ENCODE data around the gene FAIM. TPM values are rescaled to one million over a fixed set of nuclear protein-coding genes. Genes with fewer than 3 reads are reported as not detected.

The FAIM gene
- total RNA-seq, 2 experiments from 2014 or later = 6.0 TPM

DNA sequence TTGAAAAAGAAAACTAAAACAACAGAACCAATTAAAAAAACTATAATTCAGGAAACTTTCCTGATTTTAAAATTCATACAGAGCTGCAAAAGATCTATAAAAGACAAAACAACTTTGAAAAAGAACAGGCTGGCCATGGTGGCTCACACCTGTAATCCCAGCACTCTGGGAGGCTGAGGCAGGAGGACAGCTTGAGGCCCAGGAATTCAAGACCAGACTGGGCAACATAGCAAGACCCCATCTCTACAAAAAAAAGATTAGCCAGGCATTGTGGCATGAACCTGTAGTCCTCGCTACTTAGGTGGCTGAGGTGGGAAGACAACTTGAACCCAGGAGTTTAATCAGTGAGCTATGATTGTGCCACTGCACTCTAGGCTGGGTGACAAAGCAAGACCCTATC is 21.2 kb upstream of the FAIM start:
- no peaks in the 10 kb centered on the region for H3K27me3 Mint-ChIP-seq
- CTCF ChIA-PET = interaction anchor here (1.3 to 9.9 kb wide), 2 partner anchors 108 to 333 kb away, joined by 3 to 263 read pairs; no protein-coding TSS in a partner anchor
- DNase-seq (no peak), ATAC-seq (no peak)
- H3K4me1 Mint-ChIP-seq (ENCODE audit: low read depth) = peaks cover 25% of the 10 kb centered on the region
- no peaks in the 10 kb centered on the region for H3K9me3 Mint-ChIP-seq
- POLR2A ChIA-PET = no interaction called here
- intact Hi-C loops (cut with micrococcal nuclease) = no loop called here
- H3K4me3 Mint-ChIP-seq = no peak overlapping the region
- peaks cover 11% of the 10 kb centered on the region for H3K36me3 Mint-ChIP-seq (ENCODE audit: low read depth)
- TF ChIP-seq, protein P1, sequence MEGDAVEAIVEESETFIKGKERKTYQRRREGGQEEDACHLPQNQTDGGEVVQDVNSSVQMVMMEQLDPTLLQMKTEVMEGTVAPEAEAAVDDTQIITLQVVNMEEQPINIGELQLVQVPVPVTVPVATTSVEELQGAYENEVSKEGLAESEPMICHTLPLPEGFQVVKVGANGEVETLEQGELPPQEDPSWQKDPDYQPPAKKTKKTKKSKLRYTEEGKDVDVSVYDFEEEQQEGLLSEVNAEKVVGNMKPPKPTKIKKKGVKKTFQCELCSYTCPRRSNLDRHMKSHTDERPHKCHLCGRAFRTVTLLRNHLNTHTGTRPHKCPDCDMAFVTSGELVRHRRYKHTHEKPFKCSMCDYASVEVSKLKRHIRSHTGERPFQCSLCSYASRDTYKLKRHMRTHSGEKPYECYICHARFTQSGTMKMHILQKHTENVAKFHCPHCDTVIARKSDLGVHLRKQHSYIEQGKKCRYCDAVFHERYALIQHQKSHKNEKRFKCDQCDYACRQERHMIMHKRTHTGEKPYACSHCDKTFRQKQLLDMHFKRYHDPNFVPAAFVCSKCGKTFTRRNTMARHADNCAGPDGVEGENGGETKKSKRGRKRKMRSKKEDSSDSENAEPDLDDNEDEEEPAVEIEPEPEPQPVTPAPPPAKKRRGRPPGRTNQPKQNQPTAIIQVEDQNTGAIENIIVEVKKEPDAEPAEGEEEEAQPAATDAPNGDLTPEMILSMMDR (IDR thresholded peaks at IDR 0.05) = no peak
- no peak overlapping the region for H3K27ac Mint-ChIP-seq

DNA sequence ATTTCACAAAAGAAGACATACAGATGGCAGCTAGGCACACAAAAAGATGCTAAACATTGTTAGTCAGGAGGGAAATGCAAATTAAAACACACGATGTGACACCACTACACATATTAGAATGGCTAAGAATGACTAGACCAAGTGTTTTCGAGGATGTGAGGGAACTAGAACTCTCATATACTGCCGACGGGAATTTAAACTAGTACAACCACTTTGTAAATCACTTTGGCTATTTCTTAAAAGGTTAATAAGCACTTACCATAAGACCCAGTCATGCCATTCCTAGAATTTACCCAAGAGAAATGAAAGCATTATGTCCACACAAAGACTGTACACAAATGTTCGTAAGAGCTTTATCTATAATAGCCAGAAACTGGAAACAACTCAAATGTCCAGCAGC is 20.1 kb upstream of the FAIM start:
- Mint-ChIP-seq H3K9me3 (no peaks in the 10 kb centered on the region), H3K27ac (no peak overlapping the region), H3K4me1 (ENCODE audit: low read depth) (peaks cover 18% of the 10 kb centered on the region), H3K4me3 (no peak overlapping the region), H3K36me3 (ENCODE audit: low read depth) (peaks cover 11% of the 10 kb centered on the region), H3K27me3 (no peaks in the 10 kb centered on the region)
- CTCF ChIA-PET = interaction anchor here (0.8 to 9.9 kb wide), 3 partner anchors 8 to 348 kb away, joined by 3 to 263 read pairs (median 5); no protein-coding TSS in a partner anchor
- TF ChIP-seq, protein P1 (IDR thresholded peaks at IDR 0.05) = no peak
- intact Hi-C loops (cut with micrococcal nuclease) = no loop called here
- POLR2A ChIA-PET = no interaction called here
- ATAC-seq (no peak), DNase-seq (no peak)

DNA sequence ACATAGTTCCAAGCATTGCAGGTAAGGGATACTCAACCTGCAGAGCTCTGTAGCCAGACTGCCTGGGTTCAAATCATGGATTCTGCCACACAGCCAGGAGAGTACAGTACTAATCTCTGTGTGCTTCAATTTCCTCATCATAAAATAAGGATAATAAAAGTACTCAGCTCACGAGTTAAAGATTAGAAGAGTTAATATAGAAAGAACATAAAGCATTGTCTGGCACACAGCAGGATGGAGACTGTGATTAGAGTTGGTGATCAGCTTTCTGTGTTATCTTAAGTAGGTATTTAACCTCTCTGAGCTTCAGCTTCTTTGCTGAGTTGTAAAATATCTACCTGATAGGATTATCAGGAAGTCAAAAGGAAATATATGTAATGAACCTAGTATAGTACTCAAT is 17.2 kb upstream of the FAIM start:
- intact Hi-C loops (cut with micrococcal nuclease) = loop anchor here (5.0 to 10.0 kb wide), 2 partner anchors 103 to 114 kb away; no protein-coding TSS in a partner anchor
- Mint-ChIP-seq H3K27ac (no peak overlapping the region), H3K9me3 (no peaks in the 10 kb centered on the region), H3K36me3 (ENCODE audit: low read depth) (peaks cover 6% of the 10 kb centered on the region), H3K4me3 (no peak overlapping the region), H3K27me3 (no peaks in the 10 kb centered on the region), H3K4me1 (ENCODE audit: low read depth) (peaks cover 4% of the 10 kb centered on the region)
- TF ChIP-seq, protein P1 (IDR thresholded peaks at IDR 0.05) = no peak
- CTCF ChIA-PET = interaction anchor here (0.7 to 9.9 kb wide), 7 partner anchors 10 to 344 kb away, joined by 3 to 263 read pairs (median 4); no protein-coding TSS in a partner anchor
- ATAC-seq (no peak), DNase-seq (no peak)
- POLR2A ChIA-PET = no interaction called here

DNA sequence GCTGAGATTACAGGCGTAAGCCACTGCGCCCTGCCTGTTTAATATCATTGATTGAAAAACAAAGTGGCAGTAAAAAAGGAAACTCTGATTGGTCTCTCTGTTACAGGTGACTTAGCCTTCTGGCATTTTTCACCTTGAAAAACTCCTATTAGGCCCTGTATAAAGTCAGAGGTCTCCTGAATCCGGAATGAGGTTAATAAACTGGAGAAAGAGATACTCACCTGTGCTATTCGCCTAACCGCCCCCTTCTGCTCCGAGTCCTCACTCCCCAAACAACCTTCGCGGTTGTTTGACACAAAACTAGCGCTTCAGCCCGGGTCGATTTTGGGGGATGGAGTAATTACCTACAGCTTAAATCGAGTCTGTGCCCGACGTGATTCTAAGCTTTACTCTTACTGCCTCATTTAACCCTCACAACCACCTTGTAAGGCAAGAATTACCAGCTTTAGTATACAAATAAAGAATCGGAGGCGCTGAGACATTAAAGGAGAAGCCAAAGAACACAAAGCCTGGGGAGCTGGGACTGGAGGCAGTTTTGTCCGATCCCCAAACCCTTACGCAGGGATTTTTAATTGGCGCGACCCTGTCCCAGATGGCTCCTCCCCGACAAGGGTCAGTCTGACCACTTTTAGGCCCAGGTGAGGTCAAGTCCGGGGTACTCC is 15.0 kb upstream of the FAIM start:
- ATAC-seq (no peak), DNase-seq (no peak)
- H3K36me3 Mint-ChIP-seq (ENCODE audit: low read depth) = no peaks in the 10 kb centered on the region
- H3K4me1 Mint-ChIP-seq (ENCODE audit: low read depth) = no peaks in the 10 kb centered on the region
- intact Hi-C loops (cut with micrococcal nuclease) = loop anchor here (2.0 to 10.0 kb wide), 3 partner anchors 101 to 321 kb away; no protein-coding TSS in a partner anchor
- TF ChIP-seq, protein P1 (IDR thresholded peaks at IDR 0.05) = no peak
- CTCF ChIA-PET = interaction anchor here (0.7 to 9.9 kb wide), 33 partner anchors 8 to 796 kb away, joined by 3 to 263 read pairs (median 5); partner anchors contain the start of genes ESYT3, FAIM and PIK3CB
- no peaks in the 10 kb centered on the region for H3K27me3 Mint-ChIP-seq
- POLR2A ChIA-PET = interaction anchor here (1.1 to 3.0 kb wide), 9 partner anchors 10 to 322 kb away, joined by 3 to 16 read pairs (median 6); partner anchors contain the start of genes ESYT3 and FAIM
- H3K27ac Mint-ChIP-seq = peak overlapping the region; percentile 91
- H3K9me3 Mint-ChIP-seq = no peaks in the 10 kb centered on the region
- H3K4me3 Mint-ChIP-seq = peak overlapping the region; percentile 80

All from activated CD8-positive, alpha-beta T cell treated with anti-CD3 and anti-CD28 coated beads for 36 hours (primary cell).